ENCODE data around the gene SLIT1. TPM values are rescaled to one million over a fixed set of nuclear protein-coding genes. Genes with fewer than 3 reads are reported as not detected.

SLIT1 gene
- total and polyA plus RNA-seq, 2 of the 8 experiments (the other 6 are each of a cell fraction or from before 2014, with no cell fraction given), result 0.70 to 0.88 TPM

DNA sequence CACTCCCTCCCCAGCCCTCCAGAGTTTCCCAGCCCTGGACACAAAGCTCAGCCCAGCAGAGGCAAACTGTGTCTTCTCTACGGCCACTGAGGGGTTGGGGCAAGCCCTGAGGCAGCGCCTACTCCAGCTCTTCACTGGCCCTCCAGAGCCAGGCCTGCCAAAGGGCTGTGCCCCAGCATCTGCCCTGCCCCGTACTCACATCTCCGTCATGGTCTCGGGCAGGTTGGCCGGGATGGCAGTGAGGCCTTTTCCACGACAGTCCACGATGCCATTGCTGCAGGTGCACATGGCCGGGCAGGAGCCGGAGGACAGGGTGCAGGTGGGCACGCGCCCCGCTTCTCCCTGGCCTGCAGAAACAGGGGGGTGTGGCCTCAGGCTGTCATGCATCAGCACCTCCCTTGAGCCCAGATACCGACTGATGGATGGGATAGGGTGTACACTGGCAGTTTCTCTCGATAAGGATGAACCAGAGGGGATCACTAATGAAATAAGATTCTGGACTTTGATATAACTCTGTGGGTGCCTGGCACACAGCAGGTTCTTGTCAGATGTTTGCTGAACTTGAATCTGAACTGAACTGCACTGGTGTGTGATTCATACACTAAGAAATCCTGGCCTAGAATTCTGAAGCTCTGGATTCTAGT, 125.2 kb downstream of the SLIT1 start (continued):
- TF ChIP-seq CREB1 (IDR thresholded peaks at IDR 0.05), result no peak
- no peak for TF ChIP-seq YY1 (IDR thresholded peaks at IDR 0.05; ENCODE audit: low read depth, low read length)
- no peak for TF ChIP-seq JUN (IDR thresholded peaks at IDR 0.05; ENCODE audit: low read depth, low read length)
- TF ChIP-seq, protein P1, sequence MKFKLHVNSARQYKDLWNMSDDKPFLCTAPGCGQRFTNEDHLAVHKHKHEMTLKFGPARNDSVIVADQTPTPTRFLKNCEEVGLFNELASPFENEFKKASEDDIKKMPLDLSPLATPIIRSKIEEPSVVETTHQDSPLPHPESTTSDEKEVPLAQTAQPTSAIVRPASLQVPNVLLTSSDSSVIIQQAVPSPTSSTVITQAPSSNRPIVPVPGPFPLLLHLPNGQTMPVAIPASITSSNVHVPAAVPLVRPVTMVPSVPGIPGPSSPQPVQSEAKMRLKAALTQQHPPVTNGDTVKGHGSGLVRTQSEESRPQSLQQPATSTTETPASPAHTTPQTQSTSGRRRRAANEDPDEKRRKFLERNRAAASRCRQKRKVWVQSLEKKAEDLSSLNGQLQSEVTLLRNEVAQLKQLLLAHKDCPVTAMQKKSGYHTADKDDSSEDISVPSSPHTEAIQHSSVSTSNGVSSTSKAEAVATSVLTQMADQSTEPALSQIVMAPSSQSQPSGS (IDR thresholded peaks at IDR 0.05; ENCODE audit: low read length), result no peak
- TF ChIP-seq EZH2 (IDR thresholded peaks at IDR 0.05; ENCODE audit: low read depth, low read length, severe bottlenecking), result no peak
- TF ChIP-seq RBBP5 (IDR thresholded peaks at IDR 0.05; ENCODE audit: borderline replicate concordance, low read depth, low read length), result no peak
- TF ChIP-seq TCF12 (IDR thresholded peaks at IDR 0.05; ENCODE audit: low read depth, low read length), result no peak
- TF ChIP-seq HDAC6 (IDR thresholded peaks at IDR 0.05; ENCODE audit: low read depth, low read length), result no peak

All from H1 (cell line).